ENCODE results near the gene NT5C1A.
A peak's percentile ranks its signal among the peaks of the same experiment; 100 is the strongest.

The NT5C1A gene

DNA sequence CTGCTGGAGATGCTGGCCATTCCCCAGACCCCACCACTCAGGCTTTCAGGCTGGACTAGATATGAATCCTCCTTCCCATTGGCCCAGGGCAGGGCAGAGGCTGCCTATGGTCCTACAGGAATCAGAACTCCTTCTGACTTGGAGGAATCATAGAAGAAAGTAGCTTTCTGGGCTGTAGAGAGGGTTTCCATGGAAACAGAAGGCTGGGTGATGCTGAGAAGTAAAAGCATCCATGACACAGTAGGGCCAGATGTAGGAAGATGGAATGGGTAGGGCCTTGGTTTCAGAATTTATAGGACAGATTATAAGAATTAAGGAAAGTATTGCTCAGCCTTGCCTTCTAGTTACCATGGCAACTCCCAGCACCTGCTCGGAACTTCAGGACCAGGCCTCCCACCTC is 9.0 kb downstream of the NT5C1A start:
- TF ChIP-seq POLR2A (IDR thresholded peaks at IDR 0.05; ENCODE audit: low read length), result no peak
- TF ChIP-seq GATA1 (IDR thresholded peaks at IDR 0.05; ENCODE audit: low read depth, low read length), result no peak

DNA sequence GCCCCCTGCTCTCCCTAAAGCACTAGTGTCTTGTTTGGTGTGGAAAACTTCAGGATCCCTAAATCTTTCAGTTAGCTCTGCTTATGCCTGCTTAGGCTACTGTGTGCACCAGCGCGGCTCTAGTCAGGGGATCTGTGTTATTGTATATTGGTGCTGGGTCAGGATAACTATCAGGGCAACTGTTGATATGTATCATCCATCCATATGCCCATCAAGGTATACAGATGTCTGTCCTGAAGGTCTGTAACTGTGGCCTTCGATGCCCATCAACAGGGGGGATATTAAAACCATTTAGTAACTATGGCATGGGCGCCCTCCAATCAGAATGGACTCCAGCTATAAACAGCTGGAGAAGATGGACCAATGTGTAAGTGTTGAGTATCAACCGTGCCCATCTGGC is 12.4 kb downstream of the NT5C1A start:
- TF ChIP-seq POLR2A (IDR thresholded peaks at IDR 0.05; ENCODE audit: low read length) (no peak), GATA1 (IDR thresholded peaks at IDR 0.05; ENCODE audit: low read depth, low read length) (no peak)
- DNase-seq, result no peak

More for the DNA sequence above, 9.0 kb downstream of the NT5C1A start:
- no peak for DNase-seq

DNA sequence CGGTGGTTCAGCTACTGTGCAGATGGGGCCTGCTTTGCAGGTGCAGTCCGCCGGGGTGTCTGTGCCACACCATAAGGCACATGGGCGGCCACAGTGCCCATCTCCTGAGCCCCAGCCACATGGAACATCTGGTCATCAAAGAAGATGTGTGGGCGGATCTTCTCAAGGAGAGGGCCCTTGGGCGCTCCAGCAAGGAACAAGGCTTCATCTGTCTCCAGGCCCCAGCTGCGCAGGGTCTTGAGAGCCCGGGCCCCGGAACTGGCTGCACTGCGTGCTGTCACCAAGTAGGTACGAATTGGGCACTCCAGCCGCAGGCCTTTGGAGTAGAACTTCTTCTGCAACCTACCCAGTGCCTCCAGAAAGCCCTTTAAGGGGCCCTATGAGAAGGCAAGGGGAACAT is 12.8 kb downstream of the NT5C1A start:
- no peak for TF ChIP-seq POLR2A (IDR thresholded peaks at IDR 0.05; ENCODE audit: low read length)
- no peak for TF ChIP-seq GATA1 (IDR thresholded peaks at IDR 0.05; ENCODE audit: low read depth, low read length)
- DNase-seq, result no peak

DNA sequence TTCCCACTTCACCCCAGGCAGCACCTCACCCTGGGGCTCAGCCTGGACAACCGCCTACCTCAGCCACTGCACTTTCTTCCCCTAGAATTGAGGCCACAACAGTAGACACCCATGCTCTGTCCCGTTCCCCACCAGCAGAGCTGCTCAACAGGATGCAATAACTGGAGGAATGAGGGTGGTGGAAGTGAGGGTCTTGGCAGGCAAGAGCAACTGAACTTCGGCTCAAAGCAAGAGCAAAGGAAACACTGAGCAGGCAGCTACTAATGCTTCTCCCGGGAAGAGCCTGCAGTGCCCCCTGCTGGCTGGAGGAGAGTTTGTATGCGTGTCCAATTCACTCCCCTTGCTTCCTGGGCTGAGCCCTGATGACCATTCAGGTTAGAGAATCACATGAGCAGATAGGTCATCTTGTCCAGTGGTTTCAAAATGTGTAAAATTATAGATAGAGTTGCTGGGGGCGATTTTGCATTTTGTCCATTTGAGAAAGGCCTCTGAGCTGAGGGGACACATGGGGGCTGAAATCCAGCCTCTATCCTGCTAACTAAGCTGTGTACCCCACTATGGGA is 13.9 kb downstream of the NT5C1A start:
- peak; percentile 72 to 80 for DNase-seq
- no peak for TF ChIP-seq POLR2A (IDR thresholded peaks at IDR 0.05; ENCODE audit: low read length)

DNA sequence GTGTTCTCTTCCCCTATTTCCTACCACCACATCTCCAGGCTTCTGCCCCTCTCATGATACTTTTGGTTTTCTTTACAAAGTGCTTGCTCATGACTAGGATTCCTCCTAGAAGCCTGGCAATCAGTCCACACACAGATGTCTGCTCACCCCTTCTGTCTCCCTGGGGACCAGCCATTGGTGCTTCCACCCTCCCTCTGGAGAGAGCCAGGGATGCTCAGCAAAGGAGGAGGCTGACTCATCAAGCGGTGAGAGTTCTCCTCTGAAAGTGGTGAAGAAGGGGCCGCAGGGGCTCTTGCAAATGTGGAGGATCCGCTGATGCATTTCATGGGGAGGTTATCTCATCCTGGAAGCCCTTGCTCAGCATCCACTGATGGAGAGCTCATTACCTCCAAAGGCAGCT is 14.5 kb downstream of the NT5C1A start:
- TF ChIP-seq POLR2A (IDR thresholded peaks at IDR 0.05; ENCODE audit: low read length), result no peak
- TF ChIP-seq GATA1 (IDR thresholded peaks at IDR 0.05; ENCODE audit: low read depth, low read length), result no peak

GRCh38 chr1:39656391-39656790 is 15.5 kb downstream of the NT5C1A start:
- no peak for DNase-seq
- TF ChIP-seq GATA1 (IDR thresholded peaks at IDR 0.05; ENCODE audit: low read depth, low read length), result no peak
- TF ChIP-seq POLR2A (IDR thresholded peaks at IDR 0.05; ENCODE audit: low read length), result no peak

More for the DNA sequence above, 14.5 kb downstream of the NT5C1A start:
- DNase-seq, result no peak

DNA sequence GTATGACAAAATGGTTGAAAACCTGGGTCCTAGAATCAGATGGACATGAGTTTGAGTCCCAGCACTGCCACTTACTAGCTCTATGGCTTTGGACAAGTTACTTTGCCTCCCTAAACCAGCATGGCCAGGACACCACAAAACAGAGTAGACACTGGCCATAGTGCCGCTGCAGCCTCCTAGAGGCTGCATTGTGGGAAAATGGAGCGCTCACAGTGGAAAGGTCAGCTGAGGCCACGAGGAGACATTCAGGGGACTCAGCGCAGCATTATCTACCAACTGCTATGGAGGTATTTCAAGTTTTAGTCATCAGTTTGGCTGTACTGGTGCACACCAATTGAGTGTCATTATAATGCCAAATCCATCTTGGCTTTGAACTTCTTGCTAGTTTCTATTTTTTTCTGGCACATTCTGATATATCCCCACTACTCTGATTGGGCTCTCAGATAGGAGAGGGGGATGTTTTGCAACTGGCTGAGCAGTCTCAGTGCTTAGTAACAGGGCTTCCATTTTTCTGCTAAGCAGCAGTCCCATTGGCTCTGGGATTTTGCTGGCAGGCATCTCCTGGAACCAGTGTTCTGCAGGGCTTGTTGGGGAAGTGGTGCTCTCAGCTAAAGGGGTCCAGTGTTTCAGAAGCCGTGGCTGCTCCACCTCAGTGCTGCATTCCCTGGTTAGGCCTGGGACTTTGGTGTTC is 16.2 kb downstream of the NT5C1A start:
- no peak for DNase-seq
- no peak for TF ChIP-seq POLR2A (IDR thresholded peaks at IDR 0.05; ENCODE audit: low read length)
- no peak for TF ChIP-seq GATA1 (IDR thresholded peaks at IDR 0.05; ENCODE audit: low read depth, low read length)

GRCh38 chr1:39654291-39654690 is 17.6 kb downstream of the NT5C1A start:
- DNase-seq, result no peak
- TF ChIP-seq POLR2A (IDR thresholded peaks at IDR 0.05; ENCODE audit: low read length), result no peak
- no peak for TF ChIP-seq GATA1 (IDR thresholded peaks at IDR 0.05; ENCODE audit: low read depth, low read length)

- TF ChIP-seq POLR2A (IDR thresholded peaks at IDR 0.05; ENCODE audit: low read length), result no peak
- TF ChIP-seq GATA1 (IDR thresholded peaks at IDR 0.05; ENCODE audit: low read depth, low read length), result no peak
- peak; percentile 74 to 82 for DNase-seq
Measured at GRCh38 chr1:39653546-39654031, 18.3 kb downstream of the NT5C1A start.

- TF ChIP-seq POLR2A (IDR thresholded peaks at IDR 0.05; ENCODE audit: low read length) (no peak), GATA1 (IDR thresholded peaks at IDR 0.05; ENCODE audit: low read depth, low read length) (no peak)
- DNase-seq, result no peak
Measured at GRCh38 chr1:39652554-39652953, 19.4 kb downstream of the NT5C1A start.

GRCh38 chr1:39652105-39652504 is 19.8 kb downstream of the NT5C1A start:
- TF ChIP-seq GATA1 (IDR thresholded peaks at IDR 0.05; ENCODE audit: low read depth, low read length) (no peak), POLR2A (IDR thresholded peaks at IDR 0.05; ENCODE audit: low read length) (no peak)
- no peak for DNase-seq

DNA sequence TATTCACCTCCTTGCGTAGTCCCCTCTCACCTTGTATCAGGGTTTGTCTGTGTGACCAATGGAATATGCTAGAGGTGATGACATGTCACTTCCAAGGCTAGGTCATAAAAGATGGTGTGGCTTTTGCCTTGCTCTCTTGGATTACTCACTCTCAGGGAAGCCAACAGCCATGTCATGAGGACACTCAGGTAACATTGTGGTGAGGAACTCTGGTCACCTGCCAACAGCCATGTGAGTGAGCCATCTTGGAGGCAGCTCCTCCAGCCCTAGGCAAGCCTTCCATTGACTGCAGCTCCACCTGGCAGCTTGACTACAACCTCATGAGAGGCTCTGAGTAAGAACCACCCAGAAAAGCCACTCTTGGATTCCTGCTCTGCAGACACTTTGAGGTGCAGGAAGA is 21.5 kb downstream of the NT5C1A start:
- TF ChIP-seq POLR2A (IDR thresholded peaks at IDR 0.05; ENCODE audit: low read length), result no peak
- no peak for TF ChIP-seq GATA1 (IDR thresholded peaks at IDR 0.05; ENCODE audit: low read depth, low read length)

DNA sequence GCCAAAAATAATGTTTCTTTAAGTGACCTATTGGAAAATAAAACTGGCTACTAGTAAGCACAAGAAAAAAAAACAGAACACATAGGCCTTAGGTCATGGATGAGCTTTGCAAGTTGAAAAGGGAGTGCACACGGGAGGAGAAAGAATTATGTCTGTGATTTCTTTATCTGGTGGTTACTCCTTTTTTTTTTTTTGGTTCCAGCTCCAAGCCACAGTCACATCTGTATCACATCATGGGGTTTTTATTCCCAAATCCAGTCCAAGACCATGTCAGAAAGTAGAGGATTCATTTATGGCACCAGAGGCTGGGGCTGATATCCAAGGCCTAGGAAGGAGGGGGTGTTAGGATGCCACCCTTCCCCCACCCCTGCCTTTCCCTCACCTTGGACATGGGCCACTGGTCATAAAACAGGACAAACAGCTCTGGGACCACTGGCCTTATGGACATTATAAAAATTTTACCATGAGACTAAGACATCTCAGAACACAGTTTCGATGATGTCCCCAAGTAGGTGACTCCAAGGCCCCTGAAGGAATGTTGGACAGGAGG is 22.2 kb downstream of the NT5C1A start:
- no peak for TF ChIP-seq GATA1 (IDR thresholded peaks at IDR 0.05; ENCODE audit: low read depth, low read length)
- no peak for TF ChIP-seq POLR2A (IDR thresholded peaks at IDR 0.05; ENCODE audit: low read length)
- no peak for DNase-seq

More for the DNA sequence above, 21.5 kb downstream of the NT5C1A start:
- DNase-seq, result no peak

- no peak for TF ChIP-seq GATA1 (IDR thresholded peaks at IDR 0.05; ENCODE audit: low read depth, low read length)
- TF ChIP-seq POLR2A (IDR thresholded peaks at IDR 0.05; ENCODE audit: low read length), result no peak
- no peak for DNase-seq
Measured at GRCh38 chr1:39648496-39648895, 23.4 kb downstream of the NT5C1A start.

DNA sequence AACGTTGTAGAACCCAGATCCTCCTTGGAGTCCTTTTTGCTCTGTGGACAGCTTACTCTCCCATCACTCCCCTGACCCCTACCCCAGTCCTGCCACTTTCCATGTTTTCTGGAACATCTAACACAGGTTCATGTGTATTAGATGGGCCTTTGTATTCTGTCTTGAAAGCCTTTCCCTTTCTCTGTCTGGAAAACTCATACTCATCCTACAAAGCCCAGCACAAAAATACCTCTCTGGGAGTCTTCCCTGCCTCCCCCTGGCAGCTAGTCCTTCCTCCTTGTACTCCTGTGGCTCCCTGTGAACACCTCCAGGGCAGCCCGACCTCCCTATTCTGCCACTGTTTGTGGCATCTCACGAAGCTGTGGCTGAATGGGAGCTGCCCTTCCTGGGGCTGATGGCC is 24.7 kb downstream of the NT5C1A start:
- TF ChIP-seq POLR2A (IDR thresholded peaks at IDR 0.05; ENCODE audit: low read length) (no peak), GATA1 (IDR thresholded peaks at IDR 0.05; ENCODE audit: low read depth, low read length) (no peak)
- no peak for DNase-seq

Data from erythroblast (primary cell).